Keratinocyte (primary cell): Measurements from ENCODE around the gene CDCA3.

Experiments
- EZH2 ChIP-seq: IDR thresholded peaks from one replicate; pipeline ENCODE4 v1.6.1; 2012; ENCODE audit warnings: inconsistent platforms, mild to moderate bottlenecking, low read length, moderate library complexity
- TF ChIP-seq, protein P1 (sequence below), 3 experiments: IDR thresholded peaks in 1 of 3; conservative IDR thresholded peaks in 1 of 3; optimal IDR thresholded peaks in 1 of 3; 2 replicates in 2 of 3; 3 replicates in 1 of 3; pipeline versions ENCODE3 to v1.5.1; 2011; ENCODE audit warnings: low read length in 3 of 3, mild to moderate bottlenecking in 3 of 3, moderate library complexity in 2 of 3, control low read depth in 1 of 3, inconsistent platforms in 1 of 3; ENCODE audit not compliant: insufficient read depth in 2 of 3; ENCODE audit errors: extremely low read depth in 1 of 3

DNA sequence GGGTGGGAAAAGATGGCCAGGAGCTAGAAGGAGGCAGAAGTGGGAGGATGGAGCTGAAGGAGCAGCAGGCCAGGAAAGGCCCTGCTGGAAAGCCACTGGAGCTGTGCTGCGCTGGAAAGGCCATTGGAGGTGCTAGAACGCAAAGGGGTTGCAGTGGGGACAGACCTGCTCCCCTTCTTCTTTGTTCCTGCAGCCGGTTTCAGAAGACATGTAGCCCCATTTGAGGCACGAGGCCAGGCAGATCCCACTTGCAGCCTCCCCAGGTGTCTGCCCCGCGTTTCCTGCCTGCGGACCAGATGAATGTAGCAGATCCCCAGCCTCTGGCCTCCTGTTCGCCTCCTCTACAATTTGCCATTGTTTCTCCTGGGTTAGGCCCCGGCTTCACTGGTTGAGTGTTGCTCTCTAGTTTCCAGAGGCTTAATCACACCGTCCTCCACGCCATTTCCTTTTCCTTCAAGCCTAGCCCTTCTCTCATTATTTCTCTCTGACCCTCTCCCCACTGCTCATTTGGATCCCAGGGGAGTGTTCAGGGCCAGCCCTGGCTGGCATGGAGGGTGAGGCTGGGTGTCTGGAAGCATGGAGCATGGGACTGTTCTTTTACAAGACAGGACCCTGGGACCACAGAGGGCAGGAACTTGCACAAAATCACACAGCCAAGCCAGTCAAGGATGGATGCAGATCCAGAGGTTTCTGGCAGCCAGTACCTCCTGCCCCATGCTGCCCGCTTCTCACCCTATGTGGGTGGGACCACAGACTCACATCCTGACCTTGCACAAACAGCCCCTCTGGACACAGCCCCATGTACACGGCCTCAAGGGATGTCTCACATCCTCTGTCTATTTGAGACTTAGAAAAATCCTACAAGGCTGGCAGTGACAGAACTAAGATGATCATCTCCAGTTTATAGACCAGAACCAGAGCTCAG lies 31.7 kb downstream of the CDCA3 start:
- TF ChIP-seq, protein P1, sequence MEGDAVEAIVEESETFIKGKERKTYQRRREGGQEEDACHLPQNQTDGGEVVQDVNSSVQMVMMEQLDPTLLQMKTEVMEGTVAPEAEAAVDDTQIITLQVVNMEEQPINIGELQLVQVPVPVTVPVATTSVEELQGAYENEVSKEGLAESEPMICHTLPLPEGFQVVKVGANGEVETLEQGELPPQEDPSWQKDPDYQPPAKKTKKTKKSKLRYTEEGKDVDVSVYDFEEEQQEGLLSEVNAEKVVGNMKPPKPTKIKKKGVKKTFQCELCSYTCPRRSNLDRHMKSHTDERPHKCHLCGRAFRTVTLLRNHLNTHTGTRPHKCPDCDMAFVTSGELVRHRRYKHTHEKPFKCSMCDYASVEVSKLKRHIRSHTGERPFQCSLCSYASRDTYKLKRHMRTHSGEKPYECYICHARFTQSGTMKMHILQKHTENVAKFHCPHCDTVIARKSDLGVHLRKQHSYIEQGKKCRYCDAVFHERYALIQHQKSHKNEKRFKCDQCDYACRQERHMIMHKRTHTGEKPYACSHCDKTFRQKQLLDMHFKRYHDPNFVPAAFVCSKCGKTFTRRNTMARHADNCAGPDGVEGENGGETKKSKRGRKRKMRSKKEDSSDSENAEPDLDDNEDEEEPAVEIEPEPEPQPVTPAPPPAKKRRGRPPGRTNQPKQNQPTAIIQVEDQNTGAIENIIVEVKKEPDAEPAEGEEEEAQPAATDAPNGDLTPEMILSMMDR (optimal IDR thresholded peaks at IDR 0.05 in 1 of 3, IDR thresholded peaks at IDR 0.05 in 1 of 3, conservative IDR thresholded peaks at IDR 0.05 in 1 of 3; ENCODE audit: extremely low read depth in 1 of 3, insufficient read depth in 2 of 3, low read length in 3 of 3): no peak
- TF ChIP-seq EZH2: no peak
